Duodenal mucosa (tissue), 2 donors: ENCODE results near the gene EML1.

Source experiments
- H3K27ac ChIP-seq: one replicate; pipeline ENCODE4 v1.7.0; 2013; ENCODE audit warnings: low read depth, low read length
- H3K27me3 ChIP-seq, 2 donors: one replicate each; pipeline ENCODE4 v1.7.0; 2013; ENCODE audit warnings: low read length in 2 of 2, control low read depth in 1 of 2; ENCODE audit not compliant: insufficient read depth in 2 of 2, control insufficient read depth in 1 of 2
- H3K36me3 ChIP-seq, 2 donors: one replicate each; pipeline ENCODE4 v1.7.0; 2013; ENCODE audit warnings: low read length in 2 of 2, control low read depth in 1 of 2; ENCODE audit not compliant: insufficient read depth in 2 of 2, control insufficient read depth in 1 of 2
- H3K4me1 ChIP-seq, 2 donors: one replicate each; pipeline ENCODE4 v1.7.0; 2013; ENCODE audit warnings: low read length in 2 of 2, control low read depth in 1 of 2; ENCODE audit not compliant: insufficient read depth in 2 of 2, control insufficient read depth in 1 of 2
- H3K4me3 ChIP-seq, 2 donors: one replicate each; pipeline ENCODE4 v1.7.0; 2013; ENCODE audit warnings: low read length in 2 of 2, low read depth in 1 of 2
- H3K9ac ChIP-seq, 2 donors: one replicate each; pipeline ENCODE4 v1.7.0; 2013; ENCODE audit warnings: low read length in 2 of 2, low read depth in 1 of 2
- H3K9me3 ChIP-seq, 2 donors: one replicate each; pipeline ENCODE4 v1.7.0; 2013; ENCODE audit warnings: low read length in 2 of 2, control low read depth in 1 of 2; ENCODE audit not compliant: control insufficient read depth in 1 of 2

The EML1 gene

DNA sequence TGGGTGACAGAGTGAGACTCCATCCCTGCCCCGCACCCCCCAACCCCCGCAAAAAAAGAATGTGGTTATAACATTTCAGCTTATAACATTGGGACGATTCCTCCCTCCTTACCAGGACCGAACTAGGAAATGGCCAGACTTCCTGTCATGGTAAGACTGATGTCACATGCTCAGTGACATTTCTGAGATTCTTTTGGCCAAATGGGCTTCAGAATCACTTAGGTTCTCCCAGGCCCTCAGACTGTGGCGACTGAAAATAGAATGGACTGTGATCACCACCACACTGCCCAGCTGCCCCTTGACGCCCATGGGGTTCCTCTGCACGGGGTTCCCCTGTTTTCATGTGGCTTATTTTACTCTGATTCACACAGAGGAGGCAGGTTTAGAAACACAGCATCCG lies 157.0 kb downstream of the EML1 start:
- no peaks in the 10 kb centered on the region for H3K27me3 ChIP-seq
- H3K4me3 ChIP-seq = no peak overlapping the region
- no peaks in the 10 kb centered on the region for H3K36me3 ChIP-seq
- no peaks in the 10 kb centered on the region for H3K9me3 ChIP-seq
- H3K27ac ChIP-seq = no peak overlapping the region
- peaks cover 13 to 22% of the 10 kb centered on the region in 2 donors for H3K4me1 ChIP-seq
- H3K9ac ChIP-seq = no peak overlapping the region

GRCh38 chr14:99951085-99951484 lies 157.9 kb downstream of the EML1 start:
- no peak overlapping the region for H3K4me3 ChIP-seq
- H3K9me3 ChIP-seq = no peaks in the 10 kb centered on the region
- H3K9ac ChIP-seq = no peak overlapping the region
- no peaks in the 10 kb centered on the region for H3K36me3 ChIP-seq
- H3K27ac ChIP-seq = no peak overlapping the region
- H3K27me3 ChIP-seq = no peaks in the 10 kb centered on the region
- H3K4me1 ChIP-seq = peaks cover 11 to 22% of the 10 kb centered on the region in 2 donors

DNA sequence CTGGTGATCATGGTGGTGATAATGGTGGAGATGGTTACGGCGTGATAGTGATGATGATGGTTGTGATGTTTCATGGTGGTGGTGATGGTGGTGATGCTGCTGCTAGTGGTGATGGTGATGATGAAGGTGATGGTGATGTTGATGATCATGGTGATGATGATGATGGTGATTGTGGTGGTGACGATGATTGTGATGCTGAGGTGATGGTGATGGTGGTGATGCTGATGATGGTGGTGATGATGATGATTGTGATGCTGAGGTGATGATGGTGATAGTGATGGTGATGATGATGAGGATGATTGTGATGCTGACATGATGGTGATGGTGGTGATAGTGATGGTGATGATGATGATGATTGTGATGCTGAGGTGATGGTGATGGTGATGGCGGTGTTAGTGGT lies 158.8 kb downstream of the EML1 start:
- no peak overlapping the region for H3K4me3 ChIP-seq
- no peak overlapping the region for H3K9ac ChIP-seq
- no peaks in the 10 kb centered on the region for H3K27me3 ChIP-seq
- H3K4me1 ChIP-seq = peaks cover 6 to 13% of the 10 kb centered on the region in 2 donors
- no peak overlapping the region for H3K27ac ChIP-seq
- H3K9me3 ChIP-seq = no peaks in the 10 kb centered on the region
- H3K36me3 ChIP-seq = no peaks in the 10 kb centered on the region

DNA sequence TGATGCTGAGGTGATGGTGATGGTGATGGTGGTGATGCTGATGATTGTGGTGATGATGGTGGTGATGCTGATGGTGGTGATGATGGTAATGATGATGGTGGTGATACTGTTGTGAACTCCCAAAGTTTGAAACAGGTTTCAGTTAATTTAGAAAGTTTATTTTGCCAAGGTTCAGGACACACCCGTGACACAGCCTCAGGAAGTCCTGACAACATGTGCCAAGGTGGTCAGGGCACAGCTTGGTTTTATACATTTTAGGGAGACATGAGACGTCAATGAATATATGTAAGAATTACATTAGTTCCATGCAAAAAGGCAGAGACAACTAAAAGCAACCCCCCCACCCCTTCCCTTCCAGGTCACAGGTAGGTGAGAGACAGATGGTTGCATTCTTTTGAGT lies 159.2 kb downstream of the EML1 start:
- Histone ChIP-seq H3K27me3 (no peaks in the 10 kb centered on the region), H3K4me1 (peaks cover 2 to 9% of the 10 kb centered on the region in 2 donors), H3K4me3 (no peak overlapping the region), H3K36me3 (no peaks in the 10 kb centered on the region), H3K27ac (no peak overlapping the region), H3K9ac (no peak overlapping the region), H3K9me3 (no peaks in the 10 kb centered on the region)

DNA sequence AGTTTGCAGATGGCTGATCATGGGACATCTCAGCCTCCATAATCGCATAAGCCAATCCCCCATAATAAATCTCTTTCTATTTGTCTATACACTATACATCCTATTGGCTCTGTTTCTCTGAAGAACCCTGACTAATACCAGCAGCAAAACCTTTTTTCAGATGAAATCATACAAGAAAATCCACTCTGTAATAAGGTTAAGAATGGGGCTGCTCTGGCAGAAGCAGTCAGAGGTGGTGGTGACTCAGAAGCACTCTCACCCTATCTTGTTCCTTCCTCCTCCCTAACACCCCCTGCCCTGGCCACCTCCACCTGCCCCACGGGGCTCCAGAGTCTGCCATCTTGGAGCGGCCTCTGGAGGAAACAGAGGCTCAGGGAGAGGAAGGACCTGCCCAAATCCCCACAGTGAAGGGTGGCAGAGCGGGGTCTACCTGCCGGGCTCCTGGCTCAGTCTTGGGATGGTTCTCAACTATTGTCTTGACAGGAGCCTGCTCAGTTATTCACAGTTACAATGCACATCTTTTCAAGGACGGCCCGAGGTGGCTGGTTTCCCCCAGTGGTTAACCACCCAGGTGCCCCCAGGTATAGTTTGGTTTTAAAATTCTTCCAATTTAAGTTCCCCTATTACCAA lies 162.7 kb downstream of the EML1 start:
- Histone ChIP-seq H3K9ac (no peak overlapping the region), H3K9me3 (no peaks in the 10 kb centered on the region), H3K27ac (no peak overlapping the region), H3K4me1 (no peaks in the 10 kb centered on the region), H3K4me3 (no peak overlapping the region), H3K27me3 (peaks cover 0 to 3% of the 10 kb centered on the region in 2 donors), H3K36me3 (no peaks in the 10 kb centered on the region)

- H3K27ac ChIP-seq = no peak overlapping the region
- no peaks in the 10 kb centered on the region for H3K36me3 ChIP-seq
- H3K27me3 ChIP-seq = peaks cover 0 to 3% of the 10 kb centered on the region in 2 donors
- no peaks in the 10 kb centered on the region for H3K9me3 ChIP-seq
- no peaks in the 10 kb centered on the region for H3K4me1 ChIP-seq
- H3K9ac ChIP-seq = no peak overlapping the region
- H3K4me3 ChIP-seq = no peak overlapping the region
Observed at GRCh38 chr14:99958380-99958779, 165.2 kb downstream of the EML1 start.

- no peaks in the 10 kb centered on the region for H3K36me3 ChIP-seq
- no peak overlapping the region for H3K4me3 ChIP-seq
- H3K4me1 ChIP-seq = no peaks in the 10 kb centered on the region
- no peak overlapping the region for H3K27ac ChIP-seq
- no peak overlapping the region for H3K9ac ChIP-seq
- no peaks in the 10 kb centered on the region for H3K9me3 ChIP-seq
- peaks cover 0 to 3% of the 10 kb centered on the region in 2 donors for H3K27me3 ChIP-seq
Observed at GRCh38 chr14:99961826-99962518, 168.8 kb downstream of the EML1 start.

DNA sequence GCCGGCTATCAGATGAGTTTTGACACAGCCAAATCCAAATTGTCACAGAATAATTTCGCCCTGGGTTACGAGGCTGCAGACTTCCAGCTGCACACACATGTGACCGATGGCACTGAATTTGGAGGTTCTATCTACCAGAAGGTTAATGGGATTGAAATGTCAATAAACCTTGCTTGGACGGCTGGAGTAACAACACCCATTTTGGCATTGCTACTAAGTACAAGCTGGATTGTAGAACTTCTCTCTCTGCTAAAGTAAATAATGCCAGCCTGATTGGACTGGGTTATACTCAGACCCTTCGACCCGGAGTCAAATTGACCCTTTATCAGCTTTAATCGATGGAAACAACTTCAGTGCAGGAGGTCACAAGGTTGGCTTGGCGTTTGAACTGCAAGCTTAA lies 171.8 kb downstream of the EML1 start:
- Histone ChIP-seq H3K4me3 (no peak overlapping the region), H3K36me3 (no peaks in the 10 kb centered on the region), H3K27ac (no peak overlapping the region), H3K4me1 (no peaks in the 10 kb centered on the region), H3K9ac (no peak overlapping the region), H3K27me3 (peaks cover 6 to 13% of the 10 kb centered on the region in 2 donors), H3K9me3 (no peaks in the 10 kb centered on the region)

DNA sequence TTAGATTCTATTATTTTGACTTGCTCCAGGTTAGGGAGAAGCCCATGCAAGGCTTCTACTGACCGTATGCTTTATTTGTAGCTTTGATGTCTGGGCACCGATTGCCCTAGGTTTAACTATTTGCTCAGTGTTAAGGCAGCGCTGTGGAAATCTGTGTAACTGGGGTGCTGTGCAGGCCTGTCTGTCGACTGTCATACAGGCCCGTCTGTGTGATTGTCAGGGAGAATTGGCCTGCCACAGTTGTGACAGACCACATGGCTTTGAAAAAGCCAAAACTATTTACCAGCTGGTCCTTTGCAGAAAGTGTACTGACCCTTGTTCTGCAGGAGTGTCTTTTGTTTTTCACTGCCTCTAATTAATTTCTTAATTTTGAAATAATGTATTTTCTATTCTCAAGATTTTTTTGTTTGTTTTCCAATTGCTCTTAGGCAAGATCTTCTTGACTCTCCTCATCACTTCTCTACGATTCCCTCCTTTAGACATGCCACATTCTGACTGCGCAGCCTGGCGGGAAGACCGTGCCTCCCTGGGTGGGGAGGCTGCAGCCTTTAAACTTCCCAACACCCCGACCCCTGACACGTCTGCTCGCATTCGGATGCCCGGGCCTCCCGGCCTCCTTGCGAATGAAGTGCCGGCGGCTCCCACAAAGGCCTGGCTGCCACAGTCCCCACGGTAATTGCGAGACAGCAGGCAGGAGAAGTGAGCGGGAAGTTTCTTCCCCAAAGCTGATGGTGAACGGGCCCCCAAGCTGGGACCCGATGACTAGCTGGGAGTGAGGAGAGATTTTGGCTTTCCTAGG lies 173.0 kb downstream of the EML1 start:
- no peak overlapping the region for H3K27ac ChIP-seq
- H3K9me3 ChIP-seq = no peaks in the 10 kb centered on the region
- no peak overlapping the region for H3K9ac ChIP-seq
- peaks cover 9 to 14% of the 10 kb centered on the region in 2 donors for H3K27me3 ChIP-seq
- H3K4me1 ChIP-seq = peaks cover 0 to 3% of the 10 kb centered on the region in 2 donors
- H3K4me3 ChIP-seq = no peak overlapping the region
- no peaks in the 10 kb centered on the region for H3K36me3 ChIP-seq

GRCh38 chr14:99966912-99967311 lies 173.7 kb downstream of the EML1 start:
- Histone ChIP-seq H3K36me3 (no peaks in the 10 kb centered on the region), H3K9ac (no peak overlapping the region), H3K4me3 (no peak overlapping the region), H3K27ac (no peak overlapping the region), H3K9me3 (no peaks in the 10 kb centered on the region), H3K27me3 (peaks cover 9 to 14% of the 10 kb centered on the region in 2 donors), H3K4me1 (peaks cover 0 to 3% of the 10 kb centered on the region in 2 donors)
